K562 (cell line): ENCODE results near the gene CCDC187. TPM values are rescaled to one million over a fixed set of nuclear protein-coding genes. Genes with fewer than 3 reads are reported as not detected.
A peak's percentile ranks its signal among the peaks of the same experiment; 100 is the strongest.

Experiments used
- ASH1L ChIP-seq: fragments of 450-650 bp; IDR thresholded peaks from 2 replicates; pipeline ENCODE4 v1.6.1; 2018; ENCODE audit warnings: borderline replicate concordance, mild to moderate bottlenecking, low read depth; ENCODE audit not compliant: partially characterized antibody
- FOSL1 ChIP-seq: fragments of 200-800 bp; sonication (Bioruptor generic); conservative IDR thresholded peaks from 2 replicates; pipeline ENCODE4 v1.6.1; 2016; ENCODE audit warnings: missing genetic modification characterization, missing compliant biosample characterization
- HMGN3 ChIP-seq: IDR thresholded peaks from 2 replicates; pipeline ENCODE4 v1.6.1; 2011; ENCODE audit warnings: borderline replicate concordance, low read depth, mild to moderate bottlenecking, mixed read lengths, low read length; ENCODE audit not compliant: insufficient read length; ENCODE audit errors: extremely low read depth
- TRIM24 ChIP-seq, 2 experiments: fragments of 450-650 bp; IDR thresholded peaks; 2 replicates each; pipeline ENCODE4 v1.6.1; 2016
- polyA plus RNA-seq, 8 experiments: library from polyadenylated mRNA; depleted of rRNA in 4 of 8; stranded (reverse) in 5 of 8; unstranded in 3 of 8; fragments of >200 nt; fragmentation: Nextera tagmentation in 2 of 8; fragmentation: Illumina TruSeq in 1 of 8; extraction: Ambion mirVana in 2 of 8; extraction: Trizol in 1 of 8; gene quantifications; 2 replicates each; pipeline versions ENCODE4 v1.2.1 to v1.2.3, GENCODE V29; 2011 to 2014; ENCODE audit warnings: inconsistent platforms in 1 of 8, missing spikeins in 1 of 8
- total RNA-seq, 7 experiments: library from RNA; depleted of rRNA in 6 of 7; stranded (reverse); fragments of >200 nt in 6 of 7; fragmentation: Illumina TruSeq in 2 of 7; extraction: Trizol in 2 of 7; gene quantifications; 2 replicates each; pipeline versions ENCODE4 v1.2.1 to v1.2.3, GENCODE V29; 2011 to 2021; ENCODE audit warnings: low replicate concordance in 1 of 7
- TF ChIP-seq, protein P1 (sequence below), 2 experiments: fragments of 450-650 bp; formaldehyde crosslinking in 1 of 2; IDR thresholded peaks; 2 replicates each; pipeline versions ENCODE4 v1.4.0 to v1.6.1; 2014 to 2020; ENCODE audit warnings: mild to moderate bottlenecking in 2 of 2, borderline replicate concordance in 1 of 2, low read depth in 1 of 2
- TF ChIP-seq, protein P2 (sequence below): fragments of 250-450 bp; sonication (Bioruptor Pico); IDR thresholded peaks from 2 replicates; pipeline ENCODE4 v1.8.0; 2021; ENCODE audit warnings: borderline replicate concordance, mild to moderate bottlenecking, moderate library complexity; ENCODE audit not compliant: poor library complexity, severe bottlenecking

The CCDC187 gene
- total and polyA plus RNA-seq, 9 of the 15 experiments (the other 6 are each of a cell fraction or from before 2014, with no cell fraction given), result not detected

GRCh38 chr9:136245219-136246150 is 58.4 kb downstream of the CCDC187 start, which contains the start of gene QSOX2 (continued):
- TF ChIP-seq, protein P1, sequence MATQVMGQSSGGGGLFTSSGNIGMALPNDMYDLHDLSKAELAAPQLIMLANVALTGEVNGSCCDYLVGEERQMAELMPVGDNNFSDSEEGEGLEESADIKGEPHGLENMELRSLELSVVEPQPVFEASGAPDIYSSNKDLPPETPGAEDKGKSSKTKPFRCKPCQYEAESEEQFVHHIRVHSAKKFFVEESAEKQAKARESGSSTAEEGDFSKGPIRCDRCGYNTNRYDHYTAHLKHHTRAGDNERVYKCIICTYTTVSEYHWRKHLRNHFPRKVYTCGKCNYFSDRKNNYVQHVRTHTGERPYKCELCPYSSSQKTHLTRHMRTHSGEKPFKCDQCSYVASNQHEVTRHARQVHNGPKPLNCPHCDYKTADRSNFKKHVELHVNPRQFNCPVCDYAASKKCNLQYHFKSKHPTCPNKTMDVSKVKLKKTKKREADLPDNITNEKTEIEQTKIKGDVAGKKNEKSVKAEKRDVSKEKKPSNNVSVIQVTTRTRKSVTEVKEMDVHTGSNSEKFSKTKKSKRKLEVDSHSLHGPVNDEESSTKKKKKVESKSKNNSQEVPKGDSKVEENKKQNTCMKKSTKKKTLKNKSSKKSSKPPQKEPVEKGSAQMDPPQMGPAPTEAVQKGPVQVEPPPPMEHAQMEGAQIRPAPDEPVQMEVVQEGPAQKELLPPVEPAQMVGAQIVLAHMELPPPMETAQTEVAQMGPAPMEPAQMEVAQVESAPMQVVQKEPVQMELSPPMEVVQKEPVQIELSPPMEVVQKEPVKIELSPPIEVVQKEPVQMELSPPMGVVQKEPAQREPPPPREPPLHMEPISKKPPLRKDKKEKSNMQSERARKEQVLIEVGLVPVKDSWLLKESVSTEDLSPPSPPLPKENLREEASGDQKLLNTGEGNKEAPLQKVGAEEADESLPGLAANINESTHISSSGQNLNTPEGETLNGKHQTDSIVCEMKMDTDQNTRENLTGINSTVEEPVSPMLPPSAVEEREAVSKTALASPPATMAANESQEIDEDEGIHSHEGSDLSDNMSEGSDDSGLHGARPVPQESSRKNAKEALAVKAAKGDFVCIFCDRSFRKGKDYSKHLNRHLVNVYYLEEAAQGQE (IDR thresholded peaks at IDR 0.05; ENCODE audit: borderline replicate concordance), result peak; percentile 98
- TF ChIP-seq, protein P1 (CRISPR knock-in tag; IDR thresholded peaks at IDR 0.05; ENCODE audit: low read depth), result peak; percentile 98
- no peak for TF ChIP-seq TRIM24 (IDR thresholded peaks at IDR 0.05)
- TF ChIP-seq, protein P2, sequence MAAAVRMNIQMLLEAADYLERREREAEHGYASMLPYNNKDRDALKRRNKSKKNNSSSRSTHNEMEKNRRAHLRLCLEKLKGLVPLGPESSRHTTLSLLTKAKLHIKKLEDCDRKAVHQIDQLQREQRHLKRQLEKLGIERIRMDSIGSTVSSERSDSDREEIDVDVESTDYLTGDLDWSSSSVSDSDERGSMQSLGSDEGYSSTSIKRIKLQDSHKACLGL (CRISPR knock-in tag), result peak; percentile 95
- TF ChIP-seq FOSL1 (tag), result 0 out of 2 replicates have a peak, but pooled peaks have one; percentile 40
- TF ChIP-seq HMGN3, result peak; percentile 78
- TF ChIP-seq ASH1L, result no peak
